HG02973 (cell line): ENCODE data around the gene BLACAT1.
"Not testable (repeated sequence)": the region's sequence is repeated elsewhere in the genome, so short reads cannot be mapped to it uniquely, and the experiment has no call there.

Experiments
- ATAC-seq: cut with Tn5 transposase; IDR thresholded peaks from one replicate; pipeline ENCODE4 v1.9.1; 2021; ENCODE audit warnings: moderate library complexity; ENCODE audit not compliant: unreplicated experiment

The BLACAT1 gene

GRCh38 chr1:205442051-205442725, 13.7 kb downstream of the BLACAT1 start:
- ATAC-seq: no peak

DNA sequence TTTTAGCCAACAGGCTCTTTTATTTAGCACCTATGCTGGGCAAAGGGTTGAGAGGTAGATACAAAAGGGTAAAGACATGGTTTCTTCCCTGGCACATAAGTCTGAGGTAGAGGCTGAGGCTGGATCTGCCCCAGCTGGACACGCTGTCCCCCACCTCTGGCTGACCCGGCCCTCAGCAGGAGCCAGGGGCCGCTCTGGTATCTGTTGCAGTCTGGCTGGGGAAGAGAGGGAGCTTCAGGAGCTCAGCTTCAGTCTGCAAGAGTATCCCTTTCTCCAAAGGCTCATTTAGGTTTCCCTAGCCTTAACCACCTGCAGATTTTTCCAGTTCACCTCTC, 14.2 kb downstream of the BLACAT1 start:
- ATAC-seq: no peak

DNA sequence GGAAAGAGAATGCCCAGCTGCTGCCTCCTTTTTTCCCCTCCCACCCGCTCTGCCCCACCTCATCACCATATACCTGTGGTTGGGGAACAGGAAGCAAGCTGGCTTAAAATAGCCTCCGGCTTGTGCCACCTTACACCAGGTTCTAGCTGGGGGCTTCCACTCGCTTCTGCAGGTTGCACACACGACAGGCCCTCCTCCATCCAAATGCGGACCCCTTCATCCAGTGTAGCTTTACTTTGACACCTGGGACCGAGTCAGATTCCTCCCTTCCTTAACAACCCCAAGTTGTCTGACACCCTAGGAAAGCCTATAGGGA, 14.6 kb downstream of the BLACAT1 start:
- ATAC-seq: no peak

DNA sequence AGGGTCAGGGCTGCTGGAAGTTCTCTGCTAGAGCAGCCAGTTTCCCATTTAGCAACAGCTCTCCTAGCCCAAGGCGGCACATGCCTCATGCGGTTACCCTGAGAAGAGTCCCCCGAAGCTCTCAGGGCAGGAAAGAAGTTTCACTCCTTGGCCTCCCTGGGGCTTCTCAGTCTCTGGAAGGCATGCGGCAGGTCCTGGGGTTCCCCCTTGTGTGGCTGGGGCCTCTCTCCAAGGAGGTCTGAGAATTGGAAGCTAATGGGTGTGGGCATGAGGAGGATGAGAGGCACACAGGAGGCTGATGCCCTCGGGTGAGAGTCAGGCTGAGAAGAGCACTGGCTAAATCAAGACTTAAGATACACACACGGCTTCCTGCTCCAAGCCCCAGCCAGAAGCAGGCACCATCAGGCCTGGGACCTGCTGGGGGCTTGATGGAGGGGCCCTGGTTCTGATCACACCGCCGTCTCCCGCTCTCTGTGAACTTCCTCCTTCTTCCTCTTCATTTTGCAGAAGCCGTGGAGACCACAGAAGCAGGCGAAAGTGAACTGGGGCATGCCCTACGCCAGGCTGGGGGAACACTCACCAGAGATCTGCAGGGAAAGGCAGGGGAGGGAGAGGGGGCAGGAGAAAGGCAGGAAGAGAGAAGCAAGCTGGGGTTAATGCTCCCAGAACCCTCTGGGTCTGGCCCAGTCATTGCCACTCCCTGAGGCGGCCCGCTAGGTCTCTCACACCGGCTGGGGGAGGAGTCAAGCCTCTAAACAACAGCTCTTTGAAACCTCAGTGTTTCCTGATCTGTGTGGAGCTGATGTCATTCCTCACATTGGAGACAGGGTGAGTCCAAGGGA, 15.1 kb downstream of the BLACAT1 start:
- peak; percentile 77 for ATAC-seq

DNA sequence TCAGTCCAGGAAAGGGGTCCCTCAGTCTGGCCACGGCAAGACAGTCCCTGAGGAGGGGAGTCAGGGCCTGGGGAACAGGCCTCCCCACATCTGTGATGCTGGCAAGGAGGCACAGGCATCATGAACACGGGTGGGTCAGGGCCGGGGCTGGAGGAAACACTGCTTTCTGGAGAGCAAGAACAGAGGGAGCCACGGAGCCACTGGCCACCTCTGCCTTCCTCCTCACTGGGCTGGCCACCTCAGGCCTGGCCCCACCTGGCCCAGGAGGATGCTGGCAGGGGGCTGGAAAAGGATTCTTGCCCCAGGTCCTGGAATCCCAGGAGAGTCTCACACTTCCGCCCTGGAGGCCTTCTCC, 15.7 kb downstream of the BLACAT1 start:
- no peak for ATAC-seq

DNA sequence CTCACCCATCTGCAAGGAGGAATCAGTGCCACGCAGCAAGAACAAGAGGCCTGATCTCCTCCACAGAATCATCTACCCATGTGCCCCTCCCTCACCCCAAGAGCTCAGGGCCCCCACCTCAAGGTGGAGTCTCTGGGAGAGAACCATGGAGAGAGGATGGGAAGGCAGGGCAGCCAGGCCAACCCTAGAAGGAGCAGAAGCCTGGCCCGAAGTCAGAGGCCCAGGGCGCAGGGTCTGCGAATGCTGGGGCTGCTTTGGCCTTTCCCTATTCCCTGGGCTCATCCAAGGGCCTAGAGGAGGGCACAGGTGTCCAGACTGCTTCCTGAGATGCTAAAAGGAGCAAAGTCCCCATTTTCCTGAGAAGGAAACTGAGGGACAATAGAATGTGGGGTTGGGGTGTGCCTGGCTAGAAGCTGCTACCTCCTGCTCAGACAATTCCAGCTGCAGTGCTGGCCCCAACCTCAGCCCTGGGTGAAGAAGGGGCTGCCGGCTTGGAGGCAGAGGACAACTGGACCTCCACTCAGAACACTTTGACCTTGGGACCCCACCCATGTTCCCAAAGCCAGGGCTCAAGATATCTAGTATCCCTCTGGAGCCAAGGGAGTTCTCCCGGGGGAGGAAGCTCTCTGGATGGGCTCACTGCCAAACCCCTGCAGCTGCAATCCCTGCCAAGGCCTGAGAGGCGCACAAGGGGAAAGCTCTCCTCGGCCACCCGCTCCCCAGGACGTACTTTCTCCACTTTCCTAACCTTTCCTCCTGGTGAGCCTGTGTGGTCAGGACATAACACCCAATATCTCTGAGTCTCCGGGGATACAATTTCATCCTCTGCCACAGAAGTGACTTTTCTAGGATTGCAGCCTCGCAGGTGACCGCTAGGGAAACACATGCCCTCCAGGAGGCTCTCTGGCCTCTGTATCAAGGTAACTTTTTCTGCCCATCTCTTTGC, 17.4 kb downstream of the BLACAT1 start:
- no peak for ATAC-seq

DNA sequence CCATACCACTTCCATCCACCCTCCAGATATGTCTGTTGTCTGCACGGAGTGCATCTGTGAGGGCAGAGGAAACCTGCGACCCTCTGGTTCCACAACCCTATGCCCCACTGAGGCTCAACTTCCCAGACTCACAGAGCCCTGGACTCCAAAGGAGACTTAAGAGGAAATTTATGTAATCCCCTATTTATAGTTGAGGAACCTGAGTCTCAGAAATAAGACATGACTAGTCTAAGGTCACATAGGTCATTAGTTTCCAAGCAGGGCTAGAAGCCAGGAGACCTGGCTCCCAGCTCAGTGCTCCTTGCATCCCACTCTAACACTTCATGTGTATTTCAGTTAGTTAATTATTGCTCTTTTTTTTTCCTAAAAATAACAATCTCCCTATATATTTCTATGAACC, 18.3 kb downstream of the BLACAT1 start:
- ATAC-seq: no peak

DNA sequence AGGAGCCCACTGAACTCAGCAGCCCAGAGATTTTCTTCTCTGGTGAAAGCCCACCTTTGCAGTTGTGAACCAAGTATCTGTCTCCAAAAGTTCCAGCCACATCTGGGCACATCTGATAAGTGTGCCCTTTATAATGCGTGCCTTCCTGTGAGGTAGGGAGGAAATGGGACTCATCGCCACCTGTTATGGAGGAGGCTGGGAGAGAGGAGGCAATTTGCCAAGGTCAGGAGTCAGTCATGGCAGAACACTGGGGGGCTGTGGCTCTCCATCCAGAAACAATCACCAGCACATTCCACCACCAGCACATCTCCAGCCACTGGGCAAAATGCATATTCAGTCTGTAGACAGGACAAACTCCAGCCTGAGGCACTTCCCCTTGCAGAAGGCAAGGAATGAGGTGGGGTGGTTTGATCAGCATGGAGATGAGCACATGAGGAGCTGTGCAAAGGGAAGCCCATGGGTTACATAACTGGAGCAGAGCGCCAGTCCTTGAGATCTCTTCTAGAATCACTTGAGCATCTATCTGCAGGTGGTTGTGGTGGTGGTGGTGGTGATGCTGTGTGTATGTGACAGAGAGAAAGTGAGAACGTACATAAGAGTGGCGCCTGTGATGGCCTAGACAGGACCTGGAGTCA, 19.0 kb downstream of the BLACAT1 start:
- no peak for ATAC-seq

GRCh38 chr1:205435578-205436573, 20.0 kb downstream of the BLACAT1 start:
- no peak for ATAC-seq

- no peak for ATAC-seq
Observed at GRCh38 chr1:205434738-205435137, 21.1 kb downstream of the BLACAT1 start.

GRCh38 chr1:205432692-205433091, 23.2 kb downstream of the BLACAT1 start:
- ATAC-seq: not testable (repeated sequence)

- ATAC-seq: no peak
Observed at GRCh38 chr1:205432116-205432515, 23.7 kb downstream of the BLACAT1 start.

DNA sequence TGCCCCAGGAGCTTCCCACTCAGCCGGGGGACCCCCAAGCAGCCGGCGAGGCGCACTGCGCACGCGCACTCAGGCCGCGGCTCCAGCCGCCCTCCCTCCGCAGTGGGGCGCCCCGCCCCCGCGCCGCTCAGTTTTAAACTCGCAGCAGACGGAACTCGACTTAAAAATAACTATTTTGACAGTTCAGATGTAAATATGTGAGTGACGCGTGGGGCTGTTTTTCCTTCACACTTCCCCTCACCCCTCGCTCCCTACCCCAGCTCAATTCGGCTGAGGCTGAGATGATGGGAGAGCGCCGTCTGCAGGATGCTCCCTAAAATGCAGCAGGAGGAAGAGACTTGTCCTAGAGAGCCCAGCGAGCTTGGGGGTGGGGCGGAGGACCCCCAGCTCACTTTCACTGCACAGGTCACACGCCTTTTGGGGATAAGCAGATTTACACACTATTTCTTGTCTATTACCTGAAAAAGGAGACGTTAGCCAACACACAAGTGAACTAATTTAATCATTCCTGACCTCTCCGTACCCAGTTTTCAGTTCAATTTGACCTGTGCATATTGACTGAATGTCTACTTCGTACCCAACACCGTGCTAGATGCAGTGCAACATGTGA, 25.0 kb downstream of the BLACAT1 start:
- ATAC-seq: no peak

DNA sequence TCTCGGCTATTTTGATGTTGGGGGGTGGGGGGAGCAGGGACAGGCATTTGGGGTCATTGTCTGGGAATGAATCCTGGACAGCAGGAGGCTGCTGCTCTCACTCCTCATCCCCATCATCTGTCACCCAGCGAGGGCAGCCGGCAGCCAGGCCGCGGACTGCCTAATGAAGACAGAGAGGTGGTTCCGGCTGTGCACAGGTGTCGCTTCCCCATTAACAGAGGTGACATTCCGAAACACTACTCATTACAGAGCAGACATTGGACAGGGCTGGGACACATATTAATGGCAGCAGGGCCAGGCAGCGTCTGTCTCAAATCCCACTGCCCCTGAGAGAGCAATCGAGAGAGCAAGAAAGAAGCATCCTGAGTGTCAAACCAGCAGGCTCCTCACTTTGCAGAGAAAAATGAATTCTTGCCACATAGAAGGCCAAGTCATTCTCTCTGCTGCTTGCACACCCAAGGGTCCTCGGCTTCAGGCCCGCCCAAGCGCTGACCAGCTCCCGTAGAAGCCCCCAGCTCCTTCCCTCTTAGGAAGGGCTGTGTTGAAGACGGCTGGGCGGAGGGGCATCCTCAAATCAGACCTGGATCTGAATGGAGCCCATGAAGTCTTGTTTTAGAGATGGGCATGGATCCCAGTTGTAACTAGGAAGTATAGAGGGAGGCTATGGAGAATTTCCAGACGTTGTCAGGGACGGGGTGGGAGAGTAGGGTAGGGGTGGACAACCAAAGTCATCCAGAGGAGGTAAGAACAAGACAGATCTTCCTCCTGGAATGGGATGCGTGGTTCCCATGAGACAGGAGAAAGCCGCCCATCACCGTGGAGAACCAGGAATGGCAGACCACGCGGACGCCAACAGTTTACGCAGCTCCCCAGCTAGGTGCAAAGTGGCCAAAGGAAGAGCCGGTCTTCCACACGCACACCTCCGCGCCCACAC, 25.8 kb downstream of the BLACAT1 start:
- no peak for ATAC-seq

GRCh38 chr1:205424901-205425600, 30.8 kb downstream of the BLACAT1 start:
- no peak for ATAC-seq

- no peak for ATAC-seq
Observed at GRCh38 chr1:205423814-205424399, 31.9 kb downstream of the BLACAT1 start.

DNA sequence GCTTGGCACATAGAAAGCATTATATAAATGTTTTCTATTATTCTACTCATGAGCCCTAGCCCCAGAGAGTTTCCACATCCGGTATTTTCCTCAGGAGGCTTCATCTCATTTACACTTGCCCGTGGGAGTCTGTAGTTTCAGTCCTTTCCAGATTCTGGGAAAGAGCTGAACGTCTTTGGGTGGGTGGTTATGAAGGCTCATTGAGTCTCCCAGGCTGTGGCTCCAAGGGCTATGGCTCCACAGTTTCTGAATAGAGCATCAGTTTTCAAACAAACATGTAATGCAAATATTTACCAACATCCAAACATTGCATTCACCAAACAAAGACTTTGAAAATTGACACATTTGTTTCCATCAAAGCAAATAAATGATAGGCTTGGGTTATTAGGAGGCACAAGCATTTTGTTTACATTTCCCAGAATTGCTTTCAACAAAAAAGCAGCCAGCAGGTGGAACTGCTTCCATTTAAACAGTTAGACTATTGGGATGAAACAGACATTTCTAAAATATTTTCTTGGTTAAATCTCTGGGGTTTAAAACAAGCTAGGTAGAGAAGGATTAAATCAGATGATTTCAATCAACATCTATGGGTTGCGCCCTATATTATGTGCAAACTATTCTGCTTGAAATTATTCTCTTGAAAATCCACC, 32.7 kb downstream of the BLACAT1 start:
- ATAC-seq: no peak
